HG02678 (cell line): Measurements from ENCODE around the gene CDKN2B.
A peak's percentile ranks its signal among the peaks of the same experiment; 100 is the strongest.

ENCODE experiments used
- ATAC-seq: cut with Tn5 transposase; IDR thresholded peaks from one replicate; pipeline ENCODE4 v1.9.1; 2021; ENCODE audit warnings: mild to moderate bottlenecking, moderate library complexity; ENCODE audit not compliant: unreplicated experiment

Gene CDKN2B

DNA sequence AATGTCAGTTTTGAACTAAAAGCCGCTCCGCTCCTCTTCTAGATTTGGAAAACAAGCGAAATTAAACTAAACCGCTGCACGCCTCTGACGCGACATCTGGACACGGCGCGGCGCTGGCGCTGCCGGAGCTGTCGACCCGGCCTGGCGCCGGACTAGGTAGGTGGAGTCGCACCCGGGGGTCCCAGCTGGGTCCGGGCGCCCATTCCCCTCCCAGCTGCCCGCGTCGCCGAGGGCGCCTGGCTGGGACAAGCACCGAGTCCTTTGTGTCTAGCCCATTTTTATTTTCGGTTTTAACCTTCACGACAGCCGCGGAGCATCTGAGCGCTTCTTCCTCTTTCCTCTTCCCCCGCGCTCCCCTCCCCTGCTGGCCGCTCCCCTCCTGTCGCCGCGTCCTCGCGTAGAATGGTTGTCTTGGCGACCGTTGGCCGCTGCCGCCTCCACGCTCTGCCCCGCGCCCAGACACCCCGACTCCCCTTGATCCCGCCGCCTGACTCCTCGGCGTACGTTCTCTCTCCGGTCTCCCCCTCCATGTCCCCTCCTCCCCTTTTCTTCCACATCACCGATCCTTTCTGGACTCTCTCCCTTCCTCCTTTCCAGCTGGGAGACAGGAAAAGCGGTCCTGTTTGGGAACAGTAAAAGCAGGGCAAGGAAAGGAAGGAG is 14.0 kb downstream of the CDKN2B start:
- peak; percentile 84 for ATAC-seq

DNA sequence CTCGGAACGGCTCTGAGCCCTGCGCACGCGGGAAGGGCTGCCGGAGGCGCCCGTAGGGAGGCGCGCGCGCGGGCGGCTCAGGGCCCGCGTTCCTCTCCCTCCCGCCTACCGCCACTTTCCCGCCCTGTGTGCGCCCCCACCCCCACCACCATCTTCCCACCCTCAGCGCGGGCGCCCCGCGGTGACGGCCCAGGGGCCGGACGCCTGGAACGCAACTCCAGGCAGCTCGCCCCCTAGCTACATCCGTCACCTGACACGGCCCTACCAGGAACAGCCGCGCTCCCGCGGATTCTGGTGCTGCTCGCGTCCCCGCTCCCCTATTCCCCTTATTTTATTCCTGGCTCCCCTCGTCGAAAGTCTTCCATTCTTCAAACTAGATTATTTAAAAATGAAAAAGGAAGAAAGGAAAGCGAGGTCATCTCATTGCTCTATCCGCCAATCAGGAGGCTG is 14.5 kb downstream of the CDKN2B start, which contains the start of gene CDKN2B-AS1:
Gene CDKN2B-AS1 (plus strand): TSS at position 236 of the 450 bp plus-strand sequence.
- ATAC-seq, result peak; percentile 46

DNA sequence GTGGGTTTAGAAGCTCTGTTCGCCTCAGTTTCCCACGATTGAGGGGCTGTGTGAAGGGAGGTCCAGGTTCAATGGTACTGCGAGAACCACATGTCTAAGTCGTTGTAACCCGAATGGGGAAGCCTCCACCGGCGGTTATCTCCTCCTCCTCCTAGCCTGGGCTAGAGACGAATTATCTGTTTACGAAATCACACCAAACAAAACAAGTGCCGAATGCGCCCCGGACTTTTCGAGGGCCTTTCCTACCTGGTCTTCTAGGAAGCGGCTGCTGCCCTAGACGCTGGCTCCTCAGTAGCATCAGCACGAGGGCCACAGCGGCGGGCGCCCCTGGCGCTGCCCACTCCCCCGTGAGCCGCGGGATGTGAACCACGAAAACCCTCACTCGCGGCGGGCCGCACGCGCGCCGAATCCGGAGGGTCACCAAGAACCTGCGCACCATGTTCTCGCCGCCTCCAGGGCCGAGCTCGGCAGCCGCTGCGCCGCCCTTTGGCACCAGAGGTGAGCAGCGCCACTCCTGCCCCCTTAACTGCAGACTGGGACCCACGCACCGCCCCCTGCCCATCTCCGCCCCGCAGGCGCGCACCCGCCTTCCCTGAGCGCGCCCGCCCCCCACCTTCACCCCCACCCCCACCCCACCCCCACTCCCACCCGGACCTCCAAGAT is 15.1 kb downstream of the CDKN2B start, which contains the start of gene CDKN2A:
Gene CDKN2A (minus strand): TSS at position 500 of the 663 bp plus-strand sequence.
- ATAC-seq, result peak; percentile 43

DNA sequence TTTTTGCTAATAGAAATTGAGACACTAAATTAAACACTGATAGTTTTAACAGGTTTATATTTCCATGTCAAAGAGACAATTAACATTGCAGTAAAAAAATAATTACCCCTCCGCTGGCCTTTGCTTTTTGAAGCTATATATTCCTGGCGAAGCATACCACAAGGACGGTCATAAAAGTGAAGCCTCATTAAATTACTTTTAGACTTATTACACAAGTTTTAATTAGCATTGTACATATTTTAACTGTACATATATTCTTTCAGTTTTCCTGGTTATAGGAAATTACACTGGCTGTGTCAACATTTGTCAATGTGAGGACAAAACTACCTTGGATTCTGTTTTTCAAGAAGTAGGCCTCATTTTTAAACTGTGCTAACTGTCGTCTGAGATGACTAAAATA is 16.1 kb downstream of the CDKN2B start:
- no peak for ATAC-seq

DNA sequence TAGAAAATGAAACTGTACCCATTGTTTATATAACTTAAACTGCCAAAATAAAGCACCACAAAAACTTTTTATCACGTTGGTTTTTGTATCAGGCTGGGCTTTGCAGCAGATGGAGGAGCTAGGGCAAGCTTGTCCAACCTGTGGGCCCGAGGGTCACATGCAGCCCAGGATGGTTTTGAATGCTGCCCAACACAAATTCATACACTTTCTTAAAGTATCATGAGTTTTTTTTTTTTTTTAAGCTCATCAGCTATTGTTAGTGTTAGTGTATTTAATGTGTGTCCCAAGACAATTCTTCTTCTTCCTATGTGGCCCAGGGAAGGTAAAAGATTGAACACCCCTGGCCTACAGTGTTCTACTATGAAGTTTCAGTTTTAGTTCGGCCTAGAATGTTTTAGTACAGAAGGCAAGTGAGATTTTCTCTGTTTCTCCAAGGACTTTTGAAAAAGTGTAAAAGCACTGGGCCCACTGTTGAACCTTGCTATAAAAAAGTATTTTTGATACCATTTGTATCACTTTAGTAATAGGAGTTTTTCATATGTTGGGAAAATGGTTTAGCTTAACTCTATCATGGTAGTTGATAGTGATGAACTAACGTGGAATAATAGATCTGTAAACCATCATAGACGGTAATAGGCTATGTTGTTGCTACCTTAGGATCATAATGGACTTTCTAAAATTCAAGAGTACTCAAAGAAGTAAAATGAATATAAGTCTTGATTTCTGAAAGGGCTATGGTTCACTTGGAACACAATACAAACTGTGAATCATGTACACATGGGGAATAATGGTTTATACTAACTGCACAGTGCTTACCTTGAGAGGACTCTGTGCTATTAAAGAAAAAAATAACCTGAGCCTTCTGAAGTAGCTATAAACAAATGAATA is 17.8 kb downstream of the CDKN2B start:
- ATAC-seq, result no peak

DNA sequence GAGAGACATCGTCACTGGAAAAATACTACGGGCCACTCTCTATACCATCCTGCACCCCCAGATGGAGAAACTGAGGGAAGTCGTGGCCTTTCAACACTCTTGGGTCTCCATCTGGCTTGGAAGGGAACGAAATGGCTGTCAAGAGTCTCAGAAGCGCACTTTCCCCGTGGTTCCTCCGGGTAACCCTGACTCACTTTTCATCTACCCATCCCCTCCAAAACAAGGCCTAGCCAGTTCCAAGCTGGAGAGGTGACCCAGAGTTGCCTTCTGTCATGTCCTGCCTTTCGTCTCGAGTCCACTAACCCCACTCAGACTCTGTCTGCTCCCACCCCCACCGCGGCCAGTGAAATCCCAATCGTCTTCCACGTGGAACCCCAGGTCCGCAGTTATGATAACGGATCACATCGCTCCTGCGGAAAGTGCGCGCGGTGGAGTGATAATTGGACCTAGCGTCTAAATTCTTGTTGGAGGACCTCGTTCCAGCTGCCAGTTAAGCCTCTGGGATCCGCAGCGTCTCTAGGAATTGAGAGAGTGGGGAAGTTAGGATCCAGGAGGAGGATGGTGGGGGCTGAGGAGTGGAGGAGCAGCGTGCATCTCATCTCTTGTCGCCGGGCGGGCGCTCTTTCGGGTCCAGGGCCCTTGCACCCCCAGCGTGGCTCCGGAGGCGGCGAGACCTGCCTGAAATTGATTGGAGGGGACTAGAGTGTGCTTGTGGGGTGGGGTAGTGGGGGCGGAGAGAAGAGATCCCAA is 19.5 kb downstream of the CDKN2B start:
- no peak for ATAC-seq

DNA sequence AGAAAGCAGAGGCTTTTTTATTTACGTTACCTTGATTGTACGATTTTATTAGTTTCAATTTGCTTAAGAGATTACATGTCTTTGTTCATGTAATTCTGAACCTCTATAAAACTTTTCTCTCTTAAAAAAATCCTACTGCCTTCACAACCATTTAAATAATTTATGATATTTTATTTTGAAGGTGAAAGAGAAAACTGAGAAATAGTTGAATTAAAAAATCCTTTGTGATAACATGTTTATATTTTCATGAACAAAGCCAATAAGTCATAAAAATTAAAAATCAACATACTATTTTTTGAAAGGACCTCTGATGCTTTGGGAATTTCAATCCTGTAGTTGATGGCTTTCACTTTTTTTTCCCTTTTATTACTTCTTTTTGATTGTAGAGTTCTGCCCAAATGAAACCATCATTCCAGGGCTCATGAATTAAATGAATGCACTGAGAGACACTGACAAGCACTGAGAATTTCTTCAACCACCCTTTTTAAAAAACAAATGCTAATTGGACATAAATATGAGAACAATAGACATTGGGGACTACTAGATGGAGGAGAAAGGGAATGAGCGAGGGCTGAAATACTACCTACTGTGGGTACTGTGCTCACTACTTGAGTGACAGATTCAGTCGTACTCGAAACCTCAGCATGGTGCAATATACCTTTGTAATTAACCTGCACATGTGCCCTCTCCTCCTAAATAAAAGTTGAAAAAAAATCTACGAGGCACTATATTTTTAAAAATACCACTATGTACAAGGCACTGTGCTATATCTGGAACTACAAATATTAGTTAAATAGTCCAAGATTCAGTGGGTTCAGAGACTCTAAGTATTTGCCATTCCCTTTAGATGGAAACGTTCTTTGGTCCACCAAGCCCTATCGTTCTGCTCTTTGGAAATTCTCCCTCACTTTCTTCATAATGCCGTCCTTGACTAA is 20.8 kb downstream of the CDKN2B start:
- ATAC-seq, result no peak

DNA sequence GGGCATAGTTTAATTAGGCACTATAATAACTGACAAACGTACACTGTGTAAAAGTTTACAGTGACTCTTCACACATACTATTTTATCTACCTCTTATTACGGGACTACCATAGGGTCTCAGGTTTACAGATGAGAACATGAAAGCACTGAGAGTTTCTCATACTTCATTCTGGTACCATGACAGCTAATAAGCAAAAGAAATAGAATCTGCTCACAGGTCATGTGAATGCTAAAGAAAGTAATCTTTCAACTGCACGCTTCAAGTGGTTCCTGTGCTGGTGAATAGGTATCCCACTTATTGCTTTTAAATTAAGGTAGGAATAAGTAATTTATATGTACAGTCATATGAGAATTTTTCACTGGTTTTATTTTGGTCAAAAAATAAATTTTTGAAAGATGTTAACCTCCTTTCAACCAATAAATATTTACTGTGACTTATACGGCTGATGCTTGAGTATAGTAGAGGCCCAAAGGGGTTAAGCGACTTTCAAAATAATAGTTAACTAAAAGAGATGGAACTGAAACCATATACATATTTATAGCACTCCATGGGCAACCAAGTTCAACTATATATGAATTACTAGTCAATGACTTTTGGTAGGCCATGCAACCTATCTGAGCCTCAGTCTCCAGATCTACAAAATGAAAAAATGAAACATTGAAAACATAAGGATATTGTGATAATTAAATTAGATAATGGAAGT is 23.0 kb downstream of the CDKN2B start:
- peak; percentile 54 for ATAC-seq

DNA sequence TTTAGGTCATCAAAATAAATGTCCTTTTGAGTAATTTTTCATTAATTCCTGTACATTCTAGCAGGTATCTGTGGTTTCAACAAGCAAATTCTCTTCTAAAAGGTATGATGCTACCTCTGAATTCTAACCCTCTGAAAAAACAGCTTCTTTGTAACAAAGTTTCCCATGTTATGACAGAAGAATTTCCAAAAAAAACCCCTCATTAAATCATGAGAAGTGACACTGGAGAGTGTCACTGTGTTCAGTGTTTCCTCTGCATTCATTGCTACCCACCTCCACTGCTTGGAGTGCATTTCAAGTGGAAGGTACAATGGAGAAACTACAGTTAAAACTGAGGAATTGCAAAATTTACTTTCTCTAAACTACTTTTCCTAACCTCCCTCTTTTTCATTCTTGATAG is 25.0 kb downstream of the CDKN2B start:
- no peak for ATAC-seq

DNA sequence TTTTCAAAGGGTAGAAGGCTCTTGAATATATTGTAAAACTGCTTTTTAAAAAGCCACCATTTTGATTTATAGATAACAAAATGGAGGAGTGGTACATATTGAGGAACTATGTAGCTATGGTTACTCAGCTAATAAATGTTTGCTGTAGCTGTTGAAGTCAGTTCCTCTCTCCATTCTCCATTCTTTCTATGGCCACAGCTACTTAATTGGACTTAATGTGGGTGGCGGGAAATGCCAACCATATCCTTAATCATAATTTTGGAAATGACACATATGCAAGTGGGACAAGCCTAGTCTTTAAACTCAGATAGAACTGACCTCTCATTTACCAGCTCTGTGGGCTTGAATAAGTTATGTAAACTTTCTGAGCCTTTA is 25.6 kb downstream of the CDKN2B start:
- ATAC-seq, result no peak

DNA sequence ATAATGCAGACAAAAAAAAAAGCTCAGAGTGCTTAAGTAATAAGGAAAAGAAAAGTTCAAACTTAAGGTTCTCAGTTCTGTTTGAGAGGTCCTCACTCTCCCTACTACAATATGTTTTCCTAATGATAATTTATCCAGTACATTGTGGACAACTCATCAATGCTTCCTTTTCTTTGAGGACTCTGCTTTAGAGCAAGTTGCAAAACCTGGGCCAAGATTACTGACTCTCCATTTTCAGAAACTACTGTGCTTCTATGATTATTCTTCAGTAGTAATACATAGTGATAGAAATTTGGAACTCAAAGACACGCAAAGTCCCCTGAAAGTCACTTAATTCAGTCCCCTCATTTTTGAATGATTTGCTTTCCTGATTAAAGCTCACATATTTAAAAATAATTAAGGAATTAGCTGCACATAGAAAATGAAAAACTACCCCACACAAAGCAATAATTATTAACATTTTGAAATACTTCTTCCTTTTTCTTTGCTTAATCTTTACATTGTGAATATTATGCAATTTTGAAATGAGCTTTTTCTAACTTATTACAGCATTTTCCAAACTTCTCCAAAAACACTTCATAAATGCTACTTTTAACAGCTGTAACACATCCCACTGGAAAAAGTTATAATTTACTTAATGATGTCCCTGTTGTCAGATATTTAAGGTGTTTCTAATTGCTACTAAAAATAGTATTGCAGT is 26.1 kb downstream of the CDKN2B start:
- no peak for ATAC-seq

DNA sequence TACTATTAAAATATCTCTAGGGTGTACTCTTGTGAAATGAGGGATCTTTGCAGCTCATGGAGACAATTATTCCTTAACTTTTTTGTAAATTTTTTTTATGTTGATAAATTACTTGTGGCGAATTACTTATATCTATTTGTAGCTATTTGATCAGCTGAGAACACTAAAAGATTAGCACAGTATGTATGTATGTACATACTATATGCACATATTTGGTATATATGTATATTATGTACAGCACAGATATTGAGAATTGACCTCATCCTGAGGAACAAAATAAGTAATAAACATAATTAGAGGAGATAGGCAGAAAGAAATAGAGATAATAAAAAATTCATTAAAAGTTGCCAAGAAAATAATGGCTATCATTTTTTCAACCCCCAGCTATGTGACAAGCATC is 26.7 kb downstream of the CDKN2B start:
- ATAC-seq, result no peak

DNA sequence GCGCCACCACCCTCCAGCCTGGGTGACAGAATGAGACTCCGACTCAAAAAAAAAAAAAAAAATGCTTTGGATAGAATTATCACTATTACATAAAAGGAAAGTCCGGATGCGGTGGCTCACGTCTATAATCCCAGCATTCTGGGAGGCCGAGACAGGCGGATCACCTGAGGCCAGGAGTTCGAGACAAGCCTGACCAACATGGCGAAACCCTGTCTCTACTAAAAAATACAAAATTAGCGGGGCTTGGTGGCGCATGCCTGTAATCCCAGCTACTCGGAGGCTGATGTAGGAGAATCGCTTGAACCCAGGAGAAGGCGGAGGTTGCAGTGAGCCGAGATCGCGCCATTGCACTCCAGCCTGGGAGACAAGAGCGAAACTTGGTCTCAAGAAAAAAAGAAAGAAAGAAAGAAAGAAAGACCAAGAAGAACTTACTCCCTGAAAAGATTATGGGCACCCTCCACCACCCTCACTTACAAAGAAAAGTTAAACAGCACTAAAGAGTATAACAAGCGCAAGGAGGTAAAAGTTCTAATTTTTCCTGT is 32.7 kb downstream of the CDKN2B start:
- ATAC-seq, result no peak

DNA sequence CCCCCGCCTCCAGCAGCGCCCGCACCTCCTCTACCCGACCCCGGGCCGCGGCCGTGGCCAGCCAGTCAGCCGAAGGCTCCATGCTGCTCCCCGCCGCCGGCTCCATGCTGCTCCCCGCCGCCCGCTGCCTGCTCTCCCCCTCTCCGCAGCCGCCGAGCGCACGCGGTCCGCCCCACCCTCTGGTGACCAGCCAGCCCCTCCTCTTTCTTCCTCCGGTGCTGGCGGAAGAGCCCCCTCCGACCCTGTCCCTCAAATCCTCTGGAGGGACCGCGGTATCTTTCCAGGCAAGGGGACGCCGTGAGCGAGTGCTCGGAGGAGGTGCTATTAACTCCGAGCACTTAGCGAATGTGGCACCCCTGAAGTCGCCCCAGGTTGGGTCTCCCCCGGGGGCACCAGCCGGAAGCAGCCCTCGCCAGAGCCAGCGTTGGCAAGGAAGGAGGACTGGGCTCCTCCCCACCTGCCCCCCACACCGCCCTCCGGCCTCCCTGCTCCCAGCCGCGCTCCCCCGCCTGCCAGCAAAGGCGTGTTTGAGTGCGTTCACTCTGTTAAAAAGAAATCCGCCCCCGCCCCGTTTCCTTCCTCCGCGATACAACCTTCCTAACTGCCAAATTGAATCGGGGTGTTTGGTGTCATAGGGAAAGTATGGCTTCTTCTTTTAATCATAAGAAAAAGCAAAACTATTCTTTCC is 34.2 kb downstream of the CDKN2B start:
- peak; percentile 64 for ATAC-seq

DNA sequence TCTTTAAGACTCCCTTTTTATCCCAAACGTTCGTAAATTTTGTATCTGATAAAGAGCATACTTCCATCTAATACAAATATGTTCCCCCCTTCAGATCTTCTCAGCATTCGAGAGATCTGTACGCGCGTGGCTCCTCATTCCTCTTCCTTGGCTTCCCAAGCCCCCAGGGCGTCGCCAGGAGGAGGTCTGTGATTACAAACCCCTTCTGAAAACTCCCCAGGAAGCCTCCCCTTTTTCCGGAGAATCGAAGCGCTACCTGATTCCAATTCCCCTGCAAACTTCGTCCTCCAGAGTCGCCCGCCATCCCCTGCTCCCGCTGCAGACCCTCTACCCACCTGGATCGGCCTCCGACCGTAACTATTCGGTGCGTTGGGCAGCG is 34.8 kb downstream of the CDKN2B start:
- peak; percentile 4 for ATAC-seq

DNA sequence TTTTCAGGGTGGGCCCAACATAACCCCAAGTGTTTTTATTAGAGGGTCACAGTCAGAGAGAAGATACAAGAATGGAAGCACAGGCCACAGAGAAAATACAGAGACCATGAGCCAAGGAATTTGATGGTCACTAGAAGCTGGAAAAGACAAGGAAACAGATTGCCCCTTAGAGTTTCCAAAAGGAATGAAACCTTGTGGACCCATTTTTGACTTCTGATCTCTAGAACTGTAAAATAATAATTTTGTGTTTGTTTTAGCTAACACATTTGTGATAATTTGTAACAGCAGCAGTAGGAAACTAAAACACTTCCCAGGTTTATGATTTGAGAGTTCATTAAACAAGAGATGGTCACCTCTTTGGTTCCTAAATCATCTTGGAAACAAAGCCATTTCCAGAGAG is 36.7 kb downstream of the CDKN2B start:
- ATAC-seq, result no peak

DNA sequence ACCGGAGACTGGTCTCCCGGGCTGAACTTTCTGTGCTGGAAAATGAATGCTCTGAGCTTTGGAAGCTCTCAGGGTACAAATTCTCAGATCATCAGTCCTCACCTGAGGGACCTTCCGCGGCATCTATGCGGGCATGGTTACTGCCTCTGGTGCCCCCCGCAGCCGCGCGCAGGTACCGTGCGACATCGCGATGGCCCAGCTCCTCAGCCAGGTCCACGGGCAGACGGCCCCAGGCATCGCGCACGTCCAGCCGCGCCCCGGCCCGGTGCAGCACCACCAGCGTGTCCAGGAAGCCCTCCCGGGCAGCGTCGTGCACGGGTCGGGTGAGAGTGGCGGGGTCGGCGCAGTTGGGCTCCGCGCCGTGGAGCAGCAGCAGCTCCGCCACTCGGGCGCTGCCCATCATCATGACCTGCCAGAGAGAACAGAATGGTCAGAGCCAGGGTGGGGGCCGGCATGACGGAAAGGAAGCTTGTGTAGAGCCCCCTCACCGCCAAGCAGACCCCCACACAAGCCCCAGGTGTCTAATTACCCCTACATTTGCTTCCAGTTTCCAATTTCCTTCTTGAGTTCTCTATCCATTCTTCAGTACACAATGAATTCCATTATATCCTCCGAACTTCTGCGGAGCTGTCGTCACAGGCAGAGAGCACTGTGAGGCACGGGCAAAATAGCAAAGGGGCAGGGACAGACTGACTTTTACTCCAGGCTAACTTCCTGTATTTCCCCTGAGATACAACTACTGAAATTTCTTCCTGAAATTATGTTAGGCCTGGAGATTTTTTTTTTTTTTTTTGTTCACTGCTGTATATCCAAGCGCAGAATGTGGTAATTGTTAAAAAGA is 38.1 kb downstream of the CDKN2B start:
- ATAC-seq, result no peak
